ENCODE measurements around the gene KIRREL1.
A peak's percentile ranks its signal among the peaks of the same experiment; 100 is the strongest.

DNA sequence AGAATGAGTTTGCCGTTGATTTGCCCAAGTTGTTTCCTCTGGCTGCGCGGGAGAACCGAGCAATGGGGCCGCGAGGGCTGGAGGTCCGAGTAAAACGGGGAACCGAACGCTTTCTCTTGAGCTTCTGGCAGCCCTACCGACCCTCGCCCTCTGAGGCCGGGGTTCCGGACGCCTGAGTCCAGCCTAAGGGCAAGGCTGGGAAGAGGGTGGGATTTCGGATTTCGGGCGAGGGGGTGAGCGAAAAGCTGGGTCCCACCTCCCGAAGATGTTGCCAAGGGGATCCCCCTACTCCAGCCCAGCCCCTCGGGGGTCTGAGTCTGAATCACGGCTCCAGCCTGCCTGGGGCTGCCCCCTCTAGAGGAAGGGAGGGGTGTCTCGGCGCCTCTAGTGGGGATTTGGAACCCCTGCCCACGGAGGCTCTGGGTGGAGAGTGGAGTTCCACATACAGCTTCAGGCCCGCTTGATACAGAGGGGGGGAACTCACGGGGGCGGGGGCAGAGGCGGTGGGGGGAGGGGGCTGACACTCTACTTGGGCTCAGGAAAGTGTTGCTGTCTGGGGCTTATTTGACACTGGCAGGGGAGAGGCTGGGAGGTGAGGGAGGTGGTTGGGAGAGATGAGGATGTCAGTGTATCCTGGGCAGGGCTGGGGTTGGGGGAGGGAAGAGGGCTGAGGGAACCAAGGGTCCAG, 617 bp downstream of the KIRREL1 start:
- TF ChIP-seq CTCF (IDR thresholded peaks at IDR 0.05) (peak in 1 of 4 experiments; percentile 26), POLR2AphosphoS5 (IDR thresholded peaks at IDR 0.05) (no peak), POLR2A (IDR thresholded peaks at IDR 0.05) (no peak), EP300 (IDR thresholded peaks at IDR 0.05) (no peak)
